ENCODE data around the gene TBL1X. TPM values are rescaled to one million over a fixed set of nuclear protein-coding genes. Genes with fewer than 3 reads are reported as not detected.
A peak's percentile ranks its signal among the peaks of the same experiment; 100 is the strongest.

Gene TBL1X
- total and polyA plus RNA-seq, 10 of the 15 experiments (the other 5 are each of a cell fraction or from before 2014, with no cell fraction given), result 4.4 to 26.3 (median 10.6) TPM

DNA sequence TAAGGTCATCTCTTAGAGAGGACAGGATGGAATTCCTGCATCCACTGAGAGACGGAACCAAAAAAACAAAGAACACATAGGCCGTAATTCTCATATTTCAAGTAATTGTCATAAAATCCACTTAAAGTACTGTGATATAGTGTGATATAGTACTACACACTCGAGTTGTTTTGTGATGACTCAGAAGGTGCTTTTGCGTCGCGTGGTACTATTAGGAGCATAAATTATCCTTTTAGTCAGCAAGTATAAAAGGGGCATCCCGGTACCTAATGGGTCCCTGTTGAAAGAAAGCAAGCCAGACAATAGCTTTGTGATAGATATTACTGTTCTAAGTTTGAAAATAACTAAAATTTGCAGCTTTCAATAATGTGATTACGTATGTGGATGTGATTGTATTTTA is 245.5 kb downstream of the TBL1X start:
- ChIA-PET RAD21 (ENCODE audit: unreplicated experiment) (interaction anchor here (0.7 kb wide), 1 partner anchor 238 kb away, joined by 3 read pairs; no protein-coding TSS in a partner anchor), POLR2A (no interaction called here), CTCF (interaction anchor here (1.4 to 1.9 kb wide), 3 partner anchors 10 to 894 kb away, joined by 3 to 5 read pairs (median 4); no protein-coding TSS in a partner anchor), SMC1A (ENCODE audit: uncharacterized antibody, unreplicated experiment) (interaction anchor here (0.6 to 1.4 kb wide), 2 partner anchors 17 to 894 kb away, joined by 3 to 5 read pairs; no protein-coding TSS in a partner anchor)
- intact Hi-C loops (cut with micrococcal nuclease; ENCODE audit: unreplicated experiment), result no loop called here
- Histone ChIP-seq H3K9me3 (replicated peaks; ENCODE audit: control insufficient read depth, insufficient read depth, low read length) (no peaks in the 10 kb centered on the region; the same call in 2 of the 3 replicates), H3K27me3 (replicated peaks in 1 of 2; ENCODE audit: control insufficient read depth in 2 of 2, insufficient read depth in 2 of 2, low read length in 1 of 2) (no peaks in the 10 kb centered on the region), H3K27ac (ENCODE audit: control insufficient read depth, insufficient read depth) (no peak overlapping the region), H3K79me2 (ENCODE audit: control insufficient read depth, insufficient read depth, low read length) (no peaks in the 10 kb centered on the region), H2AFZ (ENCODE audit: control insufficient read depth, low read depth, low read length) (no peak overlapping the region), H3K36me3 (ENCODE audit: control insufficient read depth in 2 of 2, insufficient read depth in 2 of 2, low read length in 1 of 2) (no peaks in the 10 kb centered on the region; a peak in 2 of 4 replicates), H3K4me3 (no peak overlapping the region), H3K9ac (ENCODE audit: control insufficient read depth, insufficient read depth, low read length) (no peak overlapping the region), H3K4me1 (ENCODE audit: control insufficient read depth, insufficient read depth, low read length) (no peaks in the 10 kb centered on the region), H3K4me2 (ENCODE audit: control insufficient read depth, insufficient read depth) (no peak overlapping the region), H4K20me1 (ENCODE audit: control insufficient read depth, insufficient read depth) (no peaks in the 10 kb centered on the region)
- in situ Hi-C loops (cut with MboI), result loop anchor here (25.0 kb wide), 1 partner anchor 1723 kb away; no protein-coding TSS in a partner anchor
- TF ChIP-seq, protein P1, sequence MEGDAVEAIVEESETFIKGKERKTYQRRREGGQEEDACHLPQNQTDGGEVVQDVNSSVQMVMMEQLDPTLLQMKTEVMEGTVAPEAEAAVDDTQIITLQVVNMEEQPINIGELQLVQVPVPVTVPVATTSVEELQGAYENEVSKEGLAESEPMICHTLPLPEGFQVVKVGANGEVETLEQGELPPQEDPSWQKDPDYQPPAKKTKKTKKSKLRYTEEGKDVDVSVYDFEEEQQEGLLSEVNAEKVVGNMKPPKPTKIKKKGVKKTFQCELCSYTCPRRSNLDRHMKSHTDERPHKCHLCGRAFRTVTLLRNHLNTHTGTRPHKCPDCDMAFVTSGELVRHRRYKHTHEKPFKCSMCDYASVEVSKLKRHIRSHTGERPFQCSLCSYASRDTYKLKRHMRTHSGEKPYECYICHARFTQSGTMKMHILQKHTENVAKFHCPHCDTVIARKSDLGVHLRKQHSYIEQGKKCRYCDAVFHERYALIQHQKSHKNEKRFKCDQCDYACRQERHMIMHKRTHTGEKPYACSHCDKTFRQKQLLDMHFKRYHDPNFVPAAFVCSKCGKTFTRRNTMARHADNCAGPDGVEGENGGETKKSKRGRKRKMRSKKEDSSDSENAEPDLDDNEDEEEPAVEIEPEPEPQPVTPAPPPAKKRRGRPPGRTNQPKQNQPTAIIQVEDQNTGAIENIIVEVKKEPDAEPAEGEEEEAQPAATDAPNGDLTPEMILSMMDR (IDR thresholded peaks at IDR 0.05 in 2 of 3, conservative IDR thresholded peaks at IDR 0.05 in 1 of 3; ENCODE audit: control insufficient read depth in 2 of 3, extremely low read depth in 1 of 3, insufficient read depth in 1 of 3, low read depth in 3 of 3, low read length in 3 of 3), result no peak
- no peak for TF ChIP-seq ZNF207 (IDR thresholded peaks at IDR 0.05; ENCODE audit: borderline replicate concordance)
- TF ChIP-seq JUNB (IDR thresholded peaks at IDR 0.05), result peak; percentile 37; the same call in 1 of the 2 replicates
- no peak for TF ChIP-seq ESRRA (IDR thresholded peaks at IDR 0.05; ENCODE audit: low read length)
- no peak for FAIRE-seq
- ATAC-seq, result peak; percentile 70
- 31% methylated on average over 8 of the region's 8 CpGs for whole genome bisulfite sequencing (ENCODE audit: insufficient coverage, insufficient replicate concordance, low lambda C conversion rate, missing lambda C conversion rate)
- DNase-seq (ENCODE audit: low read depth, low spot score), result no peak
- no TSS peak for BruUV-seq (replicated peaks)

DNA sequence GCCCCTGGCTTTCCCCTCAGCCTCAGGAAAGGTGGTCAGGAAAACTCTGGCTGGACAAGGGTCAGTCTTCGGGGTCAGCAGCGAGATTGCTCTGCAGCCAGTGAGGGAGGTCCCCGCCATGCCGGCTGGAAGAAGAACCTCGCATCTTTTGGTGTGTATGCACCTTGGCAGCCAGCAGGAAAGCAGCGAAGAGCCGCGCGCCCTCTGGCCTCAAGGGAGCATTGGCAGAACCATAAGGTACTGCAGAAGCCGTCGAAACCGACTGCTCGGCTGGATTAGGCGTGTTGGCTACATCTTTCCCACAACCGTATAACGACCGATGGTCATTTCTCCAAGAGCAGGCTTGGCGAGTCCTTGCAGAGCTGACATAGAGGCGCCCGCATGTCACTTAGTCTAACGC is 252.5 kb downstream of the TBL1X start:
- in situ Hi-C loops (cut with MboI), result loop anchor here (25.0 kb wide), 1 partner anchor 1730 kb away; no protein-coding TSS in a partner anchor

More for the DNA sequence above, 252.5 kb downstream of the TBL1X start:
- H2AFZ ChIP-seq (ENCODE audit: control insufficient read depth, low read depth, low read length), result no peak overlapping the region
- no peak for TF ChIP-seq POLR2AphosphoS5 (IDR thresholded peaks at IDR 0.05; ENCODE audit: low read length)
- TF ChIP-seq, protein P2, sequence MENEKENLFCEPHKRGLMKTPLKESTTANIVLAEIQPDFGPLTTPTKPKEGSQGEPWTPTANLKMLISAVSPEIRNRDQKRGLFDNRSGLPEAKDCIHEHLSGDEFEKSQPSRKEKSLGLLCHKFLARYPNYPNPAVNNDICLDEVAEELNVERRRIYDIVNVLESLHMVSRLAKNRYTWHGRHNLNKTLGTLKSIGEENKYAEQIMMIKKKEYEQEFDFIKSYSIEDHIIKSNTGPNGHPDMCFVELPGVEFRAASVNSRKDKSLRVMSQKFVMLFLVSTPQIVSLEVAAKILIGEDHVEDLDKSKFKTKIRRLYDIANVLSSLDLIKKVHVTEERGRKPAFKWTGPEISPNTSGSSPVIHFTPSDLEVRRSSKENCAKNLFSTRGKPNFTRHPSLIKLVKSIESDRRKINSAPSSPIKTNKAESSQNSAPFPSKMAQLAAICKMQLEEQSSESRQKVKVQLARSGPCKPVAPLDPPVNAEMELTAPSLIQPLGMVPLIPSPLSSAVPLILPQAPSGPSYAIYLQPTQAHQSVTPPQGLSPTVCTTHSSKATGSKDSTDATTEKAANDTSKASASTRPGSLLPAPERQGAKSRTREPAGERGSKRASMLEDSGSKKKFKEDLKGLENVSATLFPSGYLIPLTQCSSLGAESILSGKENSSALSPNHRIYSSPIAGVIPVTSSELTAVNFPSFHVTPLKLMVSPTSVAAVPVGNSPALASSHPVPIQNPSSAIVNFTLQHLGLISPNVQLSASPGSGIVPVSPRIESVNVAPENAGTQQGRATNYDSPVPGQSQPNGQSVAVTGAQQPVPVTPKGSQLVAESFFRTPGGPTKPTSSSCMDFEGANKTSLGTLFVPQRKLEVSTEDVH (IDR thresholded peaks at IDR 0.05; ENCODE audit: low read depth, partially characterized antibody), result no peak
- intact Hi-C loops (cut with micrococcal nuclease; ENCODE audit: unreplicated experiment), result no loop called here
- ChIA-PET CTCF (no interaction called here), SMC1A (ENCODE audit: uncharacterized antibody, unreplicated experiment) (interaction anchor here (1.0 kb wide), 1 partner anchor 748 kb away, joined by 3 read pairs; no protein-coding TSS in a partner anchor), RAD21 (ENCODE audit: unreplicated experiment) (no interaction called here), POLR2A (no interaction called here)
- BruUV-seq (replicated peaks), result no TSS peak
- H3K4me3 ChIP-seq, result no peak overlapping the region
- no peaks in the 10 kb centered on the region for H3K79me2 ChIP-seq (ENCODE audit: control insufficient read depth, insufficient read depth, low read length)
- H3K36me3 ChIP-seq (ENCODE audit: control insufficient read depth in 2 of 2, insufficient read depth in 2 of 2, low read length in 1 of 2), result peaks cover 0 to 1% of the 10 kb centered on the region in 2 experiments; a peak in 2 of 4 replicates
- no peaks in the 10 kb centered on the region for H3K27me3 ChIP-seq (replicated peaks in 1 of 2; ENCODE audit: control insufficient read depth in 2 of 2, insufficient read depth in 2 of 2, low read length in 1 of 2)
- ATAC-seq (no peak), DNase-seq (ENCODE audit: low read depth, low spot score) (no peak), FAIRE-seq (no peak)
- H3K4me2 ChIP-seq (ENCODE audit: control insufficient read depth, insufficient read depth), result no peak overlapping the region
- no peaks in the 10 kb centered on the region; the same call in 2 of the 3 replicates for H3K9me3 ChIP-seq (replicated peaks; ENCODE audit: control insufficient read depth, insufficient read depth, low read length)
- no peaks in the 10 kb centered on the region for H3K4me1 ChIP-seq (ENCODE audit: control insufficient read depth, insufficient read depth, low read length)
- no peak overlapping the region for H3K9ac ChIP-seq (ENCODE audit: control insufficient read depth, insufficient read depth, low read length)
- WGBS (ENCODE audit: insufficient coverage, insufficient replicate concordance, low lambda C conversion rate, missing lambda C conversion rate), result 73% methylated on average over 21 of the region's 21 CpGs
- H3K27ac ChIP-seq (ENCODE audit: control insufficient read depth, insufficient read depth), result no peak overlapping the region
- H4K20me1 ChIP-seq (ENCODE audit: control insufficient read depth, insufficient read depth), result no peaks in the 10 kb centered on the region

All from GM12878 (cell line).